Measurements from ENCODE around the gene ATG5.

DNA sequence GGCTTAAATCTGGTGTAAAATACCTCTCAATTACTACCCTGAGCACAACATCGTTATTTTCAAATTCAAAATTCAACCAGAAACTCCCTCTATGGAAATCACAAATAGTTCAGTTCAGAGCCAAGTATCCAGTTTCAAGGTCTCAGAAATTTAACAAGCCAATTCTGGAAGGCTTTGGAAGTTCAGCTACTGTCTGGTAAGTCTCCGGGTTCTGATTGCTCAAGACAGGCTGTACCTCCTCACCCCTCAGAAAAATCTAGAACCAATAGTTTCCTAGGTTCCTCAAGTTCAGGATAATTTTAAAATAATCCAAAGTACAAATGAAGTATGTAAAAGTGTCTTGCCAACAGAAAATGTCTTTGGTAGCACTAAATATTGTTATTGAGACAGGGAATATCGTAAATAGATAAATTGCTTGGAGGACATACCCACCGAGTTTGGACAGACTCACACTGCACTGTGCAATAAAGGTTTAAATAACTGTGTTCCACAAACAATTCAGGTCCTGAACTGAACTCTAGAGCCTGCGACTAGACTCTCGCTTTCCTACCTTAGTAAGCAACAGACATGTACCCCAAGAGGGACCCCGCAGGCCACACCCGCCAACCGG is 729 bp downstream of the ATG5 start:
- TF ChIP-seq U2AF1 (optimal IDR thresholded peaks at IDR 0.05; ENCODE audit: low read depth, low read length) (no peak), EZH2 (IDR thresholded peaks at IDR 0.05; ENCODE audit: borderline replicate concordance, low read depth, low read length) (no peak), MED1 (CRISPR knock-in tag; IDR thresholded peaks at IDR 0.05; ENCODE audit: borderline replicate concordance) (no peak), CC2D1A (IDR thresholded peaks at IDR 0.05) (no peak), ZNF324 (CRISPR knock-in tag; IDR thresholded peaks at IDR 0.05) (no peak)
- TF ChIP-seq, protein P1, sequence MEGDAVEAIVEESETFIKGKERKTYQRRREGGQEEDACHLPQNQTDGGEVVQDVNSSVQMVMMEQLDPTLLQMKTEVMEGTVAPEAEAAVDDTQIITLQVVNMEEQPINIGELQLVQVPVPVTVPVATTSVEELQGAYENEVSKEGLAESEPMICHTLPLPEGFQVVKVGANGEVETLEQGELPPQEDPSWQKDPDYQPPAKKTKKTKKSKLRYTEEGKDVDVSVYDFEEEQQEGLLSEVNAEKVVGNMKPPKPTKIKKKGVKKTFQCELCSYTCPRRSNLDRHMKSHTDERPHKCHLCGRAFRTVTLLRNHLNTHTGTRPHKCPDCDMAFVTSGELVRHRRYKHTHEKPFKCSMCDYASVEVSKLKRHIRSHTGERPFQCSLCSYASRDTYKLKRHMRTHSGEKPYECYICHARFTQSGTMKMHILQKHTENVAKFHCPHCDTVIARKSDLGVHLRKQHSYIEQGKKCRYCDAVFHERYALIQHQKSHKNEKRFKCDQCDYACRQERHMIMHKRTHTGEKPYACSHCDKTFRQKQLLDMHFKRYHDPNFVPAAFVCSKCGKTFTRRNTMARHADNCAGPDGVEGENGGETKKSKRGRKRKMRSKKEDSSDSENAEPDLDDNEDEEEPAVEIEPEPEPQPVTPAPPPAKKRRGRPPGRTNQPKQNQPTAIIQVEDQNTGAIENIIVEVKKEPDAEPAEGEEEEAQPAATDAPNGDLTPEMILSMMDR (IDR thresholded peaks at IDR 0.05 in 2 of 3, conservative IDR thresholded peaks at IDR 0.05 in 1 of 3; ENCODE audit: insufficient read depth in 2 of 3, low read depth in 1 of 3, low read length in 3 of 3) = no peak

Measured in K562 (cell line).